HepG2 (cell line): Measurements from ENCODE around the gene ELOVL7. TPM values are rescaled to one million over a fixed set of nuclear protein-coding genes. Genes with fewer than 3 reads are reported as not detected.

Experiments used
- ATAC-seq: fragments of 200-7000 bp; cut with Tn5 transposase; 3 replicates; pipeline ENCODE4 v1.9.1; 2020; ENCODE audit warnings: mild to moderate bottlenecking, moderate library complexity
- BruUV-seq: library from RNA; stranded (reverse); fragments of 400-500 nt; replicated peaks from 2 replicates; lab custom pipeline; 2021; lab: Mats Ljungman, UMichigan
- CTCF ChIA-PET: fragments of 300-600 bp; formaldehyde crosslinking; extraction: SDS; loops from one replicate; lab custom pipeline; 2021; ENCODE audit warnings: low total read pairs, inconsistent platforms, low intra/inter-chr PET ratio; lab: Yijun Ruan, JAX
- POLR2A ChIA-PET: fragments of 350-600 bp; sonication (Branson Sonifier 250); formaldehyde crosslinking; loops from one replicate; lab custom pipeline; 2020; ENCODE audit warnings: antibody characterized with exemption, inconsistent platforms; lab: Yijun Ruan, JAX
- DNase-seq: peaks from one replicate; pipeline ENCODE4 v3.0.0-alpha.2; 2015; ENCODE audit warnings: low spot score
- FAIRE-seq: peaks from 3 replicates; lab custom pipeline; 2011; peaks lifted over from hg19 to GRCh38; lab: Jason Lieb, UNC
- H2AFZ ChIP-seq: one replicate; pipeline ENCODE4 v1.6.1; 2011; ENCODE audit warnings: low read length, inconsistent platforms
- H3K27ac ChIP-seq: fragments of 300-600 bp; 3 replicates; pipeline ENCODE4 v1.8.0; 2011; ENCODE audit warnings: mixed run types, mild to moderate bottlenecking, mixed read lengths, low read length, inconsistent platforms; ENCODE audit not compliant: insufficient read depth; ENCODE audit errors: extremely low read length
- H3K27me3 ChIP-seq, 2 experiments: fragments of 200-600 bp in 1 of 2; 2 replicates in 1 of 2; 3 replicates in 1 of 2; pipeline versions ENCODE4 v1.6.0 to v1.8.0; 2011; ENCODE audit warnings: low read length in 2 of 2, mild to moderate bottlenecking in 2 of 2, moderate library complexity in 2 of 2, inconsistent platforms in 1 of 2; ENCODE audit not compliant: insufficient read depth in 2 of 2, control insufficient read depth in 1 of 2
- H3K36me3 ChIP-seq, 2 experiments: fragments of 200-600 bp in 1 of 2; replicated peaks in 1 of 2; 2 replicates in 1 of 2; 3 replicates in 1 of 2; pipeline versions ENCODE4 v1.5.1 to v1.8.0; 2011; ENCODE audit warnings: low read length in 2 of 2, inconsistent platforms in 1 of 2; ENCODE audit not compliant: insufficient read depth in 2 of 2, control insufficient read depth in 1 of 2
- H3K4me1 ChIP-seq: 2 replicates; pipeline ENCODE4 v1.5.1; 2012; ENCODE audit warnings: low read length, inconsistent platforms; ENCODE audit not compliant: insufficient read depth
- H3K4me2 ChIP-seq: 2 replicates; pipeline ENCODE4 v1.6.0; 2011; ENCODE audit warnings: low read depth, low read length, inconsistent platforms
- H3K4me3 ChIP-seq, 3 experiments: fragments of 200-600 bp in 1 of 3; sonication (generic), shearing (Covaris generic) in 1 of 3; replicated peaks in 1 of 3; 2 replicates each; pipeline ENCODE4 v1.5.1; 2011 to 2016; ENCODE audit warnings: low read length in 3 of 3, inconsistent platforms in 2 of 3, low read depth in 2 of 3, mild to moderate bottlenecking in 2 of 3, control low read depth in 1 of 3, mixed read lengths in 1 of 3; ENCODE audit not compliant: insufficient read depth in 1 of 3
- H3K79me2 ChIP-seq: one replicate; pipeline ENCODE4 v1.6.1; 2011; ENCODE audit warnings: low read length, inconsistent platforms; ENCODE audit not compliant: insufficient read depth
- H3K9ac ChIP-seq: 2 replicates; pipeline ENCODE4 v1.6.0; 2011; ENCODE audit warnings: mild to moderate bottlenecking, low read depth, low read length, inconsistent platforms; ENCODE audit not compliant: insufficient read depth
- H3K9me3 ChIP-seq: 2 replicates; pipeline ENCODE4 v1.5.1; 2012; ENCODE audit warnings: mild to moderate bottlenecking, low read length
- H4K20me1 ChIP-seq: 2 replicates; pipeline ENCODE4 v1.6.0; 2011; ENCODE audit warnings: inconsistent platforms, mild to moderate bottlenecking, low read length, moderate library complexity; ENCODE audit not compliant: insufficient read depth
- ARID2 ChIP-seq: sonication (generic); formaldehyde crosslinking; IDR thresholded peaks from 2 replicates; pipeline ENCODE4 v1.8.1; 2022; ENCODE audit warnings: mild to moderate bottlenecking, missing genetic modification reagents, borderline replicate concordance
- FOSL2 ChIP-seq: sonication (generic); formaldehyde crosslinking; IDR thresholded peaks from 2 replicates; pipeline ENCODE4 v1.4.0; 2020; ENCODE audit warnings: missing genetic modification reagents
- NFKB2 ChIP-seq: sonication (generic); formaldehyde crosslinking; IDR thresholded peaks from 2 replicates; pipeline ENCODE4 v1.4.0; 2020; ENCODE audit warnings: missing genetic modification reagents, borderline replicate concordance
- NFYB ChIP-seq: sonication (generic); formaldehyde crosslinking; IDR thresholded peaks from 2 replicates; pipeline ENCODE4 v1.4.0; 2020; ENCODE audit warnings: missing genetic modification reagents
- NPAS2 ChIP-seq: sonication (generic); formaldehyde crosslinking; IDR thresholded peaks from 2 replicates; pipeline ENCODE4 v1.8.0; 2022; ENCODE audit warnings: mild to moderate bottlenecking, missing genetic modification reagents, borderline replicate concordance
- PCBP1 ChIP-seq: fragments of 200-400 bp; formaldehyde crosslinking; IDR thresholded peaks from 2 replicates; pipeline ENCODE4 v1.6.1; 2017; ENCODE audit warnings: mild to moderate bottlenecking, low read depth, low read length, borderline replicate concordance
- SRSF1 ChIP-seq: fragments of 200-400 bp; formaldehyde crosslinking; optimal IDR thresholded peaks from 2 replicates; pipeline ENCODE3; 2017; ENCODE audit warnings: mild to moderate bottlenecking, low read depth, low read length, moderate library complexity
- TAF15 ChIP-seq: fragments of 200-400 bp; formaldehyde crosslinking; IDR thresholded peaks from one replicate; pipeline ENCODE4 v1.6.1; 2018; ENCODE audit warnings: mild to moderate bottlenecking, low read depth, low read length; ENCODE audit not compliant: poor library complexity, severe bottlenecking
- THYN1 ChIP-seq: sonication (generic); formaldehyde crosslinking; IDR thresholded peaks from 2 replicates; pipeline ENCODE4 v1.8.1; 2023; ENCODE audit warnings: low read depth, mild to moderate bottlenecking, moderate library complexity, missing genetic modification reagents, borderline replicate concordance
- ZNF296 ChIP-seq: sonication (generic); formaldehyde crosslinking; conservative IDR thresholded peaks from 2 replicates; pipeline ENCODE4 v1.5.0; 2020; ENCODE audit warnings: mild to moderate bottlenecking, missing genetic modification reagents
- ZNF558 ChIP-seq: sonication (generic); formaldehyde crosslinking; IDR thresholded peaks from 2 replicates; pipeline ENCODE4 v1.9.0; 2022; ENCODE audit warnings: mild to moderate bottlenecking, missing genetic modification reagents, borderline replicate concordance
- ZNF672 ChIP-seq: sonication (generic); formaldehyde crosslinking; IDR thresholded peaks from 2 replicates; pipeline ENCODE4 v1.8.1; 2022; ENCODE audit warnings: missing genetic modification reagents
- ZNF720 ChIP-seq: sonication (generic); formaldehyde crosslinking; IDR thresholded peaks from 2 replicates; pipeline ENCODE4 v1.4.0; 2020; ENCODE audit warnings: missing genetic modification reagents
- WGBS: methylation state at CpG from one replicate; pipeline ENCODE4 v1.1.6; 2017; ENCODE audit warnings: low lambda C conversion rate; 5-methylcytosine and 5-hydroxymethylcytosine counted together
- in situ Hi-C: cut with HindIII; loops from 2 replicates; pipeline ENCODE4 v1.10.0; 2017; ENCODE audit warnings: low pct_unique_long_range_greater_than_20kb; ENCODE audit not compliant: extremely low pct_ligation_motif_present
- intact Hi-C: fragments of 100-400 bp; cut with micrococcal nuclease; formaldehyde crosslinking; loops from one replicate; pipeline ENCODE4 v1.10.0; 2022; ENCODE audit not compliant: unreplicated experiment
- polyA plus RNA-seq, 8 experiments: library from polyadenylated mRNA; depleted of rRNA in 3 of 8; stranded (reverse) in 7 of 8; unstranded in 1 of 8; fragments of >200 nt; fragmentation: Illumina TruSeq in 4 of 8; extraction: Trizol in 4 of 8; gene quantifications; 2 replicates each; pipeline versions ENCODE4 v1.2.1 to v1.2.3, GENCODE V29; 2011 to 2016; ENCODE audit warnings: low read depth in 4 of 8, missing spikeins in 1 of 8, mixed read lengths in 1 of 8; ENCODE audit not compliant: insufficient read depth in 1 of 8
- total RNA-seq, 5 experiments: library from RNA; depleted of rRNA; stranded (reverse); fragments of >200 nt; fragmentation: Illumina TruSeq; extraction: Trizol; gene quantifications; 2 replicates each; pipeline ENCODE4 v1.2.3, GENCODE V29; 2016; ENCODE audit warnings: low read depth in 1 of 5
- TF ChIP-seq, protein P1 (sequence below): sonication (generic); IDR thresholded peaks from 2 replicates; pipeline ENCODE4 v1.6.1; 2016; ENCODE audit warnings: low read depth, borderline replicate concordance
- TF ChIP-seq, protein P2 (sequence below): sonication (generic); formaldehyde crosslinking; IDR thresholded peaks from 2 replicates; pipeline ENCODE4 v1.9.0; 2021; ENCODE audit warnings: missing genetic modification reagents, borderline replicate concordance
- TF ChIP-seq, protein P3 (sequence below): sonication (generic); formaldehyde crosslinking; IDR thresholded peaks from 2 replicates; pipeline ENCODE4 v1.8.0; 2023; ENCODE audit warnings: mild to moderate bottlenecking, missing genetic modification reagents
- TF ChIP-seq, protein P4 (sequence below): sonication (generic); formaldehyde crosslinking; conservative IDR thresholded peaks from 2 replicates; pipeline ENCODE4 v1.4.0; 2020; ENCODE audit warnings: missing genetic modification reagents
- TF ChIP-seq, protein P5 (sequence below): sonication (generic); formaldehyde crosslinking; IDR thresholded peaks from 2 replicates; pipeline ENCODE4 v1.8.0; 2022; ENCODE audit warnings: mild to moderate bottlenecking, missing genetic modification reagents, borderline replicate concordance

Gene ELOVL7
- total and polyA plus RNA-seq, 2 of the 13 experiments (the other 11 are each of a cell fraction or from before 2014, with no cell fraction given), result 4.5 to 7.3 TPM

DNA sequence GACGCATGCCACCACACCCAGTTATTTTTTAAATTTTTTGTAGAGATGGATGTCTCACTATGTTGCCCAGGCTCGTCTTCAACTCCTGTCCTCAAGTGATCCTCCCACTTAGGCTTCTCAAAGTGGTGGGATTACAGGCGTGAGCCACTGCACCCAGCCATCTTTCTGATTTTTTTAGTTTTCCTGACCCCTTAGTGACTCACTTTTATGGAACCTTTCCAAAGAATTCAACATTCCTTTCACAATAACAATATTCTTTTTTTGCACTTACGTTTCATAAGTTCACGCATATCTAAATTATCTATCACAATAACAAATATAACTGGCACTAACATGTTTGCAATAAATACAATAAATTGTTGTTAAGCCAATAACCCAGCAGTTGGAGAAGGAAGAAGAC lies 8.5 kb downstream of the ELOVL7 start:
- FAIRE-seq (no peak), DNase-seq (no peak), ATAC-seq (no peak)
- no peak overlapping the region for H3K9ac ChIP-seq
- no peak overlapping the region for H3K27ac ChIP-seq
- no peaks in the 10 kb centered on the region for H3K36me3 ChIP-seq
- in situ Hi-C loops, result no loop called here
- no peak overlapping the region for H3K4me3 ChIP-seq
- H2AFZ ChIP-seq, result no peak overlapping the region
- BruUV-seq, result no TSS peak
- no peaks in the 10 kb centered on the region for H3K27me3 ChIP-seq
- 79% methylated on average over 5 of the region's 5 CpGs for WGBS
- intact Hi-C loops, result loop anchor here (10.0 kb wide), 1 partner anchor 1259 kb away; no protein-coding TSS in a partner anchor
- H3K4me2 ChIP-seq, result no peak overlapping the region
- no peaks in the 10 kb centered on the region for H3K9me3 ChIP-seq
- no peaks in the 10 kb centered on the region; the same call in 1 of the 2 replicates for H3K4me1 ChIP-seq
- CTCF ChIA-PET, result no interaction called here
- POLR2A ChIA-PET, result no interaction called here
- H4K20me1 ChIP-seq, result no peaks in the 10 kb centered on the region
- no peaks in the 10 kb centered on the region for H3K79me2 ChIP-seq
- TF ChIP-seq, protein P1, sequence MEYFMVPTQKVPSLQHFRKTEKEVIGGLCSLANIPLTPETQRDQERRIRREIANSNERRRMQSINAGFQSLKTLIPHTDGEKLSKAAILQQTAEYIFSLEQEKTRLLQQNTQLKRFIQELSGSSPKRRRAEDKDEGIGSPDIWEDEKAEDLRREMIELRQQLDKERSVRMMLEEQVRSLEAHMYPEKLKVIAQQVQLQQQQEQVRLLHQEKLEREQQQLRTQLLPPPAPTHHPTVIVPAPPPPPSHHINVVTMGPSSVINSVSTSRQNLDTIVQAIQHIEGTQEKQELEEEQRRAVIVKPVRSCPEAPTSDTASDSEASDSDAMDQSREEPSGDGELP, result no peak
- TF ChIP-seq NPAS2 (no peak), FOSL2 (no peak), THYN1 (CRISPR knock-in tag) (no peak), ZNF296 (CRISPR knock-in tag) (no peak), NFKB2 (CRISPR knock-in tag) (no peak), ZNF672 (CRISPR knock-in tag) (no peak), TAF15 (no peak), SRSF1 (no peak), ZNF558 (CRISPR knock-in tag) (no peak), PCBP1 (no peak), NFYB (CRISPR knock-in tag) (no peak), ZNF720 (no peak), ARID2 (CRISPR knock-in tag) (no peak)
- TF ChIP-seq, protein P2, sequence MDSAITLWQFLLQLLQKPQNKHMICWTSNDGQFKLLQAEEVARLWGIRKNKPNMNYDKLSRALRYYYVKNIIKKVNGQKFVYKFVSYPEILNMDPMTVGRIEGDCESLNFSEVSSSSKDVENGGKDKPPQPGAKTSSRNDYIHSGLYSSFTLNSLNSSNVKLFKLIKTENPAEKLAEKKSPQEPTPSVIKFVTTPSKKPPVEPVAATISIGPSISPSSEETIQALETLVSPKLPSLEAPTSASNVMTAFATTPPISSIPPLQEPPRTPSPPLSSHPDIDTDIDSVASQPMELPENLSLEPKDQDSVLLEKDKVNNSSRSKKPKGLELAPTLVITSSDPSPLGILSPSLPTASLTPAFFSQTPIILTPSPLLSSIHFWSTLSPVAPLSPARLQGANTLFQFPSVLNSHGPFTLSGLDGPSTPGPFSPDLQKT (CRISPR knock-in tag), result no peak
- TF ChIP-seq, protein P3, sequence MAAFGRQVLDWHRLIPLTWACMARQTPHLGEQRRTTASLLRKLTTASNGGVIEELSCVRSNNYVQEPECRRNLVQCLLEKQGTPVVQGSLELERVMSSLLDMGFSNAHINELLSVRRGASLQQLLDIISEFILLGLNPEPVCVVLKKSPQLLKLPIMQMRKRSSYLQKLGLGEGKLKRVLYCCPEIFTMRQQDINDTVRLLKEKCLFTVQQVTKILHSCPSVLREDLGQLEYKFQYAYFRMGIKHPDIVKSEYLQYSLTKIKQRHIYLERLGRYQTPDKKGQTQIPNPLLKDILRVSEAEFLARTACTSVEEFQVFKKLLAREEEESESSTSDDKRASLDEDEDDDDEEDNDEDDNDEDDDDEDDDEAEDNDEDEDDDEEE (CRISPR knock-in tag), result no peak
- TF ChIP-seq, protein P4, sequence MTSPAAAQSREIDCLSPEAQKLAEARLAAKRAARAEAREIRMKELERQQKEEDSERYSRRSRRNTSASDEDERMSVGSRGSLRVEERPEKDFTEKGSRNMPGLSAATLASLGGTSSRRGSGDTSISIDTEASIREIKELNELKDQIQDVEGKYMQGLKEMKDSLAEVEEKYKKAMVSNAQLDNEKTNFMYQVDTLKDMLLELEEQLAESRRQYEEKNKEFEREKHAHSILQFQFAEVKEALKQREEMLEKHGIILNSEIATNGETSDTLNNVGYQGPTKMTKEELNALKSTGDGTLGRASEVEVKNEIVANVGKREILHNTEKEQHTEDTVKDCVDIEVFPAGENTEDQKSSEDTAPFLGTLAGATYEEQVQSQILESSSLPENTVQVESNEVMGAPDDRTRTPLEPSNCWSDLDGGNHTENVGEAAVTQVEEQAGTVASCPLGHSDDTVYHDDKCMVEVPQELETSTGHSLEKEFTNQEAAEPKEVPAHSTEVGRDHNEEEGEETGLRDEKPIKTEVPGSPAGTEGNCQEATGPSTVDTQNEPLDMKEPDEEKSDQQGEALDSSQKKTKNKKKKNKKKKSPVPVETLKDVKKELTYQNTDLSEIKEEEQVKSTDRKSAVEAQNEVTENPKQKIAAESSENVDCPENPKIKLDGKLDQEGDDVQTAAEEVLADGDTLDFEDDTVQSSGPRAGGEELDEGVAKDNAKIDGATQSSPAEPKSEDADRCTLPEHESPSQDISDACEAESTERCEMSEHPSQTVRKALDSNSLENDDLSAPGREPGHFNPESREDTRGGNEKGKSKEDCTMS (CRISPR knock-in tag), result no peak
- TF ChIP-seq, protein P5, sequence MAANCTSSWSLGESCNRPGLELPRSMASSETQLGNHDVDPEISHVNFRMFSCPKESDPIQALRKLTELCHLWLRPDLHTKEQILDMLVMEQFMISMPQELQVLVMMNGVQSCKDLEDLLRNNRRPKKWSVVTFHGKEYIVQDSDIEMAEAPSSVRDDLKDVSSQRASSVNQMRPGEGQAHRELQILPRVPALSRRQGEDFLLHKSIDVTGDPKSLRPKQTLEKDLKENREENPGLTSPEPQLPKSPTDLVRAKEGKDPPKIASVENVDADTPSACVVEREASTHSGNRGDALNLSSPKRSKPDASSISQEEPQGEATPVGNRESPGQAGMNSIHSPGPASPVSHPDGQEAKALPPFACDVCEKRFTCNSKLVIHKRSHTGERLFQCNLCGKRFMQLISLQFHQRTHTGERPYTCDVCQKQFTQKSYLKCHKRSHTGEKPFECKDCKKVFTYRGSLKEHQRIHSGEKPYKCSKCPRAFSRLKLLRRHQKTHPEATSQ (CRISPR knock-in tag), result no peak
